IMR-90 (cell line): ENCODE results near the gene PRMT5. TPM values are rescaled to one million over a fixed set of nuclear protein-coding genes. Genes with fewer than 3 reads are reported as not detected.

ENCODE experiments used
- ATAC-seq: fragments of 200-7000 bp; cut with Tn5 transposase; 2 replicates; pipeline ENCODE4 v1.9.1; 2020; ENCODE audit warnings: low read depth, mild to moderate bottlenecking, moderate library complexity
- BruUV-seq: library from RNA; stranded (reverse); fragments of 400-500 nt; replicated peaks from 2 replicates; lab custom pipeline; 2021; lab: Mats Ljungman, UMichigan
- CTCF ChIA-PET: fragments of 300-600 bp; formaldehyde crosslinking; extraction: SDS; loops from one replicate; lab custom pipeline; 2021; ENCODE audit warnings: antibody characterized with exemption; lab: Yijun Ruan, JAX
- POLR2A ChIA-PET: fragments of 300-600 bp; sonication (Branson Sonifier 250); formaldehyde crosslinking; loops from one replicate; lab custom pipeline; 2022; ENCODE audit warnings: antibody characterized with exemption; ENCODE audit not compliant: unreplicated experiment; lab: Charles Lee
- DNase-seq: peaks from one replicate; pipeline ENCODE4 v3.0.0; 2013
- H2AFZ ChIP-seq: replicated peaks from 2 replicates; pipeline ENCODE3; 2013; ENCODE audit warnings: low read length, mild to moderate bottlenecking; ENCODE audit not compliant: poor library complexity
- H2AK5ac ChIP-seq: 2 replicates; pipeline ENCODE4 v1.6.1; 2013; ENCODE audit warnings: low read depth, low read length, inconsistent platforms
- H2AK9ac ChIP-seq: replicated peaks from 2 replicates; pipeline ENCODE3; 2013; ENCODE audit warnings: mild to moderate bottlenecking, low read depth, low read length, moderate library complexity; ENCODE audit not compliant: poor library complexity
- H2BK120ac ChIP-seq: 2 replicates; pipeline ENCODE4 v1.6.1; 2013; ENCODE audit warnings: low read depth, low read length, inconsistent platforms
- H2BK15ac ChIP-seq: 3 replicates; pipeline ENCODE4 v1.6.1; 2013; ENCODE audit warnings: low read depth, low read length, inconsistent platforms
- H2BK20ac ChIP-seq: 2 replicates; pipeline ENCODE4 v1.6.1; 2013; ENCODE audit warnings: low read depth, mild to moderate bottlenecking, inconsistent platforms, low read length, moderate library complexity
- H2BK5ac ChIP-seq: 2 replicates; pipeline ENCODE4 v1.6.1; 2013; ENCODE audit warnings: mild to moderate bottlenecking, low read depth, low read length, inconsistent platforms; ENCODE audit not compliant: poor library complexity, severe bottlenecking
- H3K14ac ChIP-seq: replicated peaks from 2 replicates; pipeline ENCODE4 v1.6.1; 2013; ENCODE audit warnings: low read depth, low read length, inconsistent platforms
- H3K18ac ChIP-seq: 2 replicates; pipeline ENCODE4 v1.6.1; 2013; ENCODE audit warnings: low read depth, low read length, control low read depth
- H3K23ac ChIP-seq: 2 replicates; pipeline ENCODE4 v1.6.1; 2013; ENCODE audit warnings: low read depth, low read length, inconsistent platforms
- H3K27ac ChIP-seq: 2 replicates; pipeline ENCODE4 v1.5.1; 2013; ENCODE audit warnings: mild to moderate bottlenecking, control low read depth, low read length; ENCODE audit not compliant: insufficient read depth
- H3K27me3 ChIP-seq: 2 replicates; pipeline ENCODE4 v1.6.1; 2013; ENCODE audit warnings: low read length; ENCODE audit not compliant: control insufficient read depth, insufficient read depth
- H3K36me3 ChIP-seq: 2 replicates; pipeline ENCODE4 v1.6.1; 2013; ENCODE audit warnings: low read length, mixed read lengths; ENCODE audit not compliant: control insufficient read depth, insufficient read depth
- H3K4ac ChIP-seq: 2 replicates; pipeline ENCODE4 v1.6.1; 2013; ENCODE audit warnings: low read depth, low read length, inconsistent platforms
- H3K4me1 ChIP-seq: 2 replicates; pipeline ENCODE4 v1.6.1; 2013; ENCODE audit warnings: low read length, mixed read lengths; ENCODE audit not compliant: control insufficient read depth, insufficient read depth
- H3K4me2 ChIP-seq: 2 replicates; pipeline ENCODE4 v1.6.1; 2013; ENCODE audit warnings: low read depth, mild to moderate bottlenecking, control low read depth, low read length, moderate library complexity
- H3K4me3 ChIP-seq: 2 replicates; pipeline ENCODE4 v1.5.1; 2013; ENCODE audit warnings: low read depth, mild to moderate bottlenecking, control low read depth, low read length, moderate library complexity; ENCODE audit not compliant: insufficient read depth
- H3K56ac ChIP-seq: 2 replicates; pipeline ENCODE4 v1.6.1; 2013; ENCODE audit warnings: low read length, inconsistent platforms; ENCODE audit not compliant: insufficient read depth; ENCODE audit errors: extremely low read depth
- H3K79me1 ChIP-seq, 2 experiments: 2 replicates each; pipeline ENCODE4 v1.6.1; 2013; ENCODE audit warnings: low read length in 2 of 2, inconsistent platforms in 1 of 2, low read depth in 1 of 2
- H3K9ac ChIP-seq: 2 replicates; pipeline ENCODE4 v1.6.1; 2013; ENCODE audit warnings: low read depth, low read length, control low read depth
- H3K9me1 ChIP-seq: 2 replicates; pipeline ENCODE4 v1.6.1; 2013; ENCODE audit warnings: low read length, inconsistent platforms; ENCODE audit not compliant: insufficient read depth
- H3K9me3 ChIP-seq: 2 replicates; pipeline ENCODE4 v1.6.1; 2013; ENCODE audit warnings: low read length; ENCODE audit not compliant: control insufficient read depth, insufficient read depth
- H4K20me1 ChIP-seq: 2 replicates; pipeline ENCODE4 v1.6.1; 2013; ENCODE audit warnings: low read length, inconsistent platforms; ENCODE audit not compliant: insufficient read depth
- H4K5ac ChIP-seq: 2 replicates; pipeline ENCODE4 v1.6.1; 2013; ENCODE audit warnings: mild to moderate bottlenecking, low read depth, low read length, control low read depth
- H4K8ac ChIP-seq, 2 experiments: 2 replicates each; pipeline ENCODE4 v1.6.1; 2013; ENCODE audit warnings: low read depth in 2 of 2, low read length in 2 of 2, control low read depth in 1 of 2, inconsistent platforms in 1 of 2
- H4K91ac ChIP-seq: 2 replicates; pipeline ENCODE4 v1.6.1; 2013; ENCODE audit warnings: low read depth, low read length, inconsistent platforms; ENCODE audit not compliant: insufficient read depth
- FOS ChIP-seq: fragments of 150-350 bp; IDR thresholded peaks from 2 replicates; pipeline ENCODE4 v1.6.1; 2016; ENCODE audit warnings: low read depth, low read length
- MAZ ChIP-seq: IDR thresholded peaks from 2 replicates; pipeline ENCODE4 v1.6.1; 2012; ENCODE audit warnings: low read depth, mild to moderate bottlenecking, low read length, improper control_type of control experiment, moderate library complexity, borderline replicate concordance
- POLR2A ChIP-seq: IDR thresholded peaks from 2 replicates; pipeline ENCODE4 v1.6.1; 2012; ENCODE audit warnings: mild to moderate bottlenecking, low read depth, low read length
- RAD21 ChIP-seq: IDR thresholded peaks from 2 replicates; pipeline ENCODE4 v1.6.1; 2012; ENCODE audit warnings: low read length, improper control_type of control experiment
- WGBS, 2 experiments: methylation state at CpG; one replicate each; pipeline versions ENCODE4 v1.1.5 to v1.1.7; 2013; ENCODE audit warnings: missing lambda C conversion rate in 2 of 2; ENCODE audit not compliant: insufficient read length in 1 of 2; ENCODE audit errors: extremely low coverage in 2 of 2; 5-methylcytosine and 5-hydroxymethylcytosine counted together
- dilution Hi-C: fragments of 300-500 bp; cut with HindIII; formaldehyde crosslinking; loops from one replicate; pipeline ENCODE4 v1.14.3; 2018; ENCODE audit warnings: low sequenced_read_pairs; ENCODE audit not compliant: unreplicated experiment
- in situ Hi-C: fragments of 300-500 bp; cut with MboI; formaldehyde crosslinking; loops from 3 replicates; pipeline ENCODE4 v1.14.3; 2019; ENCODE audit warnings: low sequenced_read_pairs, inconsistent platforms, mixed read lengths
- intact Hi-C: fragments of 100-400 bp; cut with micrococcal nuclease; formaldehyde crosslinking; loops from 2 replicates; pipeline ENCODE4 v1.10.0; 2022
- polyA plus RNA-seq, 3 experiments: library from polyadenylated mRNA; depleted of rRNA; stranded (reverse); fragments of >200 nt; gene quantifications; 2 replicates each; pipeline ENCODE4 v1.2.3, GENCODE V29; 2012; ENCODE audit warnings: low replicate concordance in 1 of 3
- total RNA-seq: library from RNA; depleted of rRNA; stranded (reverse); fragments of >200 nt; gene quantifications from 2 replicates; pipeline ENCODE4 v1.2.3, GENCODE V29; 2012

Gene PRMT5
- total and polyA plus RNA-seq, 2 of the 4 experiments (the other 2 are of a cell fraction): 99.3 to 136 TPM

- no CpG with 5 or more reads among the region's 1 CpG for WGBS, 2 experiments
- dilution Hi-C loops: no loop called here
Observed at GRCh38 chr14:22890416-22890815, 38.8 kb downstream of the PRMT5 start.

More at GRCh38 chr14:22890416-22890815, 38.8 kb downstream of the PRMT5 start:
- H4K5ac ChIP-seq: no peak overlapping the region
- H3K27ac ChIP-seq: no peak overlapping the region
- no peak overlapping the region for H2AK9ac ChIP-seq
- no peaks in the 10 kb centered on the region for H4K20me1 ChIP-seq
- CTCF ChIA-PET: no interaction called here
- no peak overlapping the region for H4K8ac ChIP-seq
- H4K91ac ChIP-seq: no peak overlapping the region
- ATAC-seq (no peak), DNase-seq (no peak)
- H2BK5ac ChIP-seq: no peak overlapping the region
- H2AFZ ChIP-seq: no peak overlapping the region
- H3K14ac ChIP-seq: no peak overlapping the region
- no peak overlapping the region for H3K56ac ChIP-seq
- H2AK5ac ChIP-seq: no peak overlapping the region
- H3K4me1 ChIP-seq: peaks cover 5% of the 10 kb centered on the region; the same call in 1 of the 2 replicates
- no peaks in the 10 kb centered on the region for H3K9me3 ChIP-seq
- no peaks in the 10 kb centered on the region for H3K36me3 ChIP-seq
- no peak overlapping the region for H3K4me2 ChIP-seq
- no peak overlapping the region for H3K4ac ChIP-seq
- H3K4me3 ChIP-seq: no peak overlapping the region
- in situ Hi-C loops: no loop called here
- BruUV-seq: no TSS peak
- intact Hi-C loops: loop anchor here (10.0 kb wide), 1 partner anchor 506 kb away; no protein-coding TSS in a partner anchor
- peaks cover 7 to 17% of the 10 kb centered on the region in 2 experiments; a peak in 3 of 4 replicates for H3K79me1 ChIP-seq
- H3K23ac ChIP-seq: no peak overlapping the region
- POLR2A ChIA-PET: no interaction called here
- H2BK20ac ChIP-seq: no peak overlapping the region
- no peak overlapping the region for H2BK15ac ChIP-seq
- no peak overlapping the region for H2BK120ac ChIP-seq
- TF ChIP-seq POLR2A (no peak), MAZ (no peak), FOS (no peak), RAD21 (no peak)
- peaks cover 11% of the 10 kb centered on the region; the same call in 1 of the 2 replicates for H3K9me1 ChIP-seq
- H3K18ac ChIP-seq: no peak overlapping the region
- H3K9ac ChIP-seq: no peak overlapping the region
- H3K27me3 ChIP-seq: no peaks in the 10 kb centered on the region
